ENCODE results near the gene TAP1.
A peak's percentile ranks its signal among the peaks of the same experiment; 100 is the strongest.

TAP1 gene

DNA sequence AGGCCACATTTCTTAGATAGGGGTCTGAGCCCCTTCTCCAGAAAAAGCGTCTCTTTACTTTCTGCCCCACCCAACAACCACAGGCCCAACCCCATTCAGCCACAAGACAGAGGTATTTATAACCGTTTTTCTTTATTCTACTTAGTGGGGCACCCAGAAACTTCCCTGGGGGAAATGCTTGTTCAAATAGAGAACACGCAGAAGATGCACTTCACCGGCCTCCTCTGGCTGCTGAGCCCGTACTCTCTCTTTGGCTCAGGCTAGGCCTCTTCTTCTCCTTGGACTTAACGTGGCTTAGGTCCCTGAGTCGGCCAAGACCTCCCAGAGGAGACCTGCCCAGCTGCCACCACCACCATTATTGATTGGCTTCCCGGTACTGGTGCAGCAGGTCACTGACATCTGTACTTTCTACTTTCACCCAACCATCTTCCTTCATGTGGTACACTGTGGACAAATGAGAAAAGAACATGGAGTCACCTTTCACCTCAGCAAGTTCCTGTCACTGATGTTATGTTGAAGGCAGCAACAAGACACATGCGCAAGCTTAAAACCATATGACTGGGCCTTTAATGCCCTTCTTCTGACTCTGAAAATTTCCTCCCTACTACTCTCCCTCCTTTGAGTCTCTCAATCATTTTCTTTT is 12.8 kb downstream of the TAP1 start:
- DNase-seq: no peak
- TF ChIP-seq POLR2A (IDR thresholded peaks at IDR 0.05; ENCODE audit: low read length): no peak

DNA sequence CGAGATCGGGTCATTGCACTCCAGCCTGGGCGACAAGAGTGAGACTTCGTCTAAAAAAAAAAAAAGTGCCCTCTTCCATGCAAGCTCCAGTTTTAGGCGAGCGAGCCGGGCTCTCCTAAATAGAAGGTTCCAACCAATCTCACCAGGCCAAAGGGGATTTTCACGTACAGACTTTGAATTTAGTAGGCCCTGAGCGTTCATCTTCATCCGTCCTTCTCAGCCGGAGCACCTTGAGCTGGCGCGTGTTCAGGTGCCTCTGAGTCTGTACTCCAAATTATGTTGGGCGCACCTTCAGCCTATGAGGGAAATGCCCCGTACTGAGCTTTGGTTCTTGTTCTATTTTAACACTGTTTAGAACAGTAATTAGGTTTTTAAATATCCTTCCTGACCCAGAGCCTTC is 14.1 kb downstream of the TAP1 start:
- DNase-seq: no peak
- no peak for TF ChIP-seq GATA1 (IDR thresholded peaks at IDR 0.05; ENCODE audit: low read depth, low read length)
- TF ChIP-seq POLR2A (IDR thresholded peaks at IDR 0.05; ENCODE audit: low read length): no peak

- DNase-seq: peak; percentile 92 to 97
- TF ChIP-seq POLR2A (IDR thresholded peaks at IDR 0.05; ENCODE audit: low read length) (peak; percentile 22), GATA1 (IDR thresholded peaks at IDR 0.05; ENCODE audit: low read depth, low read length) (no peak)
Measured at GRCh38 chr6:32838114-32838958, 15.2 kb downstream of the TAP1 start, which contains the start of gene TAP2. Gene TAP2 (minus strand): TSS chr6:32838739. CDS start chr6:32838233, 506 bp downstream.

DNA sequence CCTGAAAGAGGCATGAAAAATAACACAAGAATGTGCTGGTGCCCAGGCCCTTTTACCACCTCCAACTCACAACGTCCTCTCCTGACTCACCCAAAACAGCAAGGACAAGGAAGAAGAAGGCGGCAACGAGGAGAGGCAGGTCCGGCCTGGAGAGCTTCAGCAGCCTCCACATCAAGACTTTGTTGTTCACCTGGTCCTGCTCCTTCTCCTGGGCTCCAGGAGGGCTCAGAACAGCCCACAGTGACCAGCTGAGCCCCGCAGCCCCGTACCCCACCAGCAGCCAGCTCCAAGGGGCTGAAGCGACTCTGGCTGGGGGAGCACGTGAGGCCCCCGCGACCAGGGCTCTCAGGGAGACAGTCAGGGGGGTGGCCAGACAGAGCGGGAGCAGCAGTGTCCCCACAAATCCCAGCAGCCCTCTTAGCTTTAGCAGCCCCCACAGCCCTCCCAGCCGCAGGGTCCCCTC is 15.8 kb downstream of the TAP1 start:
- TF ChIP-seq POLR2A (IDR thresholded peaks at IDR 0.05; ENCODE audit: low read length) (no peak), GATA1 (IDR thresholded peaks at IDR 0.05; ENCODE audit: low read depth, low read length) (no peak)
- DNase-seq: no peak

DNA sequence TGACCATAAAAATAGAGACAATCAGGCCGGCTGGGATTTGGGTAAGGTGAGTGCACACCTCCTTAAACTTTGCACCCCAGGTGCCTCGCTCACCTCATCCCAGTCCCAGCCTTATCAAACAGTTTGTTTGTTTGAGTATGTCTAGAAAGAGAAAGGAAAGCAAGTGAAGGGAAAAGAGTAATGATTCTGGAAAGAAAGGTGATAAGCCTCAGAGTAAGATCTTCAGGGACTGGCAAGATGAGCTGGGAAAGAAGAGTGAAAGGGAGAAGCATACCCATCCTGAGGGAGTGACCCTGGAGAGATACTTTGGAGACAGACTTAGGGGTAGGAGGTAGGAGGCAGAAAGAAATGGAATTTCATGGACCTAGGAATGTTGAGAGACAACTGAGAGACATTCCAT is 16.6 kb downstream of the TAP1 start:
- no peak for DNase-seq
- TF ChIP-seq POLR2A (IDR thresholded peaks at IDR 0.05; ENCODE audit: low read length): no peak
- no peak for TF ChIP-seq GATA1 (IDR thresholded peaks at IDR 0.05; ENCODE audit: low read depth, low read length)

GRCh38 chr6:32835167-32835893 is 18.2 kb downstream of the TAP1 start:
- no peak for DNase-seq
- no peak for TF ChIP-seq GATA1 (IDR thresholded peaks at IDR 0.05; ENCODE audit: low read depth, low read length)
- no peak for TF ChIP-seq POLR2A (IDR thresholded peaks at IDR 0.05; ENCODE audit: low read length)

DNA sequence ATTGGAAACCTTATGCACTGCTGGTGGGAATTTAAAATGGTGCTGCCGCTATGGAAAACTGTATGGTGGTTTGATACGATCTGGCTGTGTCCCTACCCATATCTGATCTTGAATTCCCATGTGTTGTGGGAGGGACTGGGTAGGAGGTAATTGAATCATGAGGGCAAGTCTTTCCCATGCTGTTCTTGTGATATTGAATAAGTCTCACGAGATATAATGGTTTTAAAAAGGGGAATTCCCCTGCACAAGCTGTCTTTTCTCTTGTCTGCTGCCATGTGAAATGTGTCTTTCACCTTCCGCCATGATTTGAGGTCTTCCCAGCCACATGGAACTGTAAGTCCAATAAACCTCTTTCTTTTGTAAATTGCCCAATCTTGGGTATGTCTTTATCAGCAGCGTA is 19.8 kb downstream of the TAP1 start:
- TF ChIP-seq GATA1 (IDR thresholded peaks at IDR 0.05; ENCODE audit: low read depth, low read length) (no peak), POLR2A (IDR thresholded peaks at IDR 0.05; ENCODE audit: low read length) (no peak)
- DNase-seq: no peak

DNA sequence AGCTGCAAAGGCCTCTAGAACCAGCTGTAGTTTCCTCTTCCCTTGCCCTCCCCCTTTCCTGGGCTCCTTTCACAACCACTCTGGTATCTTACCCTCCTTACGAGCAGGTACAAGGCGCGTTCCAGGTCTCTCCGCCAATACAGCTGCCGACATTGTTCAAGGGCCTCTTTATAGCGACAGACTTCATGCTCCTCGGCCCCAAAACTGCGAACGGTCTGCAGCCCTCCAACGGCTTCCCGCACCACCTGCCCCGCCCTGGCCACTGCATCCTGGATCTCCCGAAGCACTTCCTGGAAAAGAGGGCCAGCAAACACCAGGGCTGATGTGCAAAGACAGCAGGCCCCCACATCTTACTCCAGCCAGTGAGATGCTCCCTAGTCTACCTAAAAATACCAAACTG is 21.0 kb downstream of the TAP1 start:
- TF ChIP-seq GATA1 (IDR thresholded peaks at IDR 0.05; ENCODE audit: low read depth, low read length): no peak
- DNase-seq: no peak

GRCh38 chr6:32830936-32831335 is 22.6 kb downstream of the TAP1 start:
- DNase-seq: no peak

DNA sequence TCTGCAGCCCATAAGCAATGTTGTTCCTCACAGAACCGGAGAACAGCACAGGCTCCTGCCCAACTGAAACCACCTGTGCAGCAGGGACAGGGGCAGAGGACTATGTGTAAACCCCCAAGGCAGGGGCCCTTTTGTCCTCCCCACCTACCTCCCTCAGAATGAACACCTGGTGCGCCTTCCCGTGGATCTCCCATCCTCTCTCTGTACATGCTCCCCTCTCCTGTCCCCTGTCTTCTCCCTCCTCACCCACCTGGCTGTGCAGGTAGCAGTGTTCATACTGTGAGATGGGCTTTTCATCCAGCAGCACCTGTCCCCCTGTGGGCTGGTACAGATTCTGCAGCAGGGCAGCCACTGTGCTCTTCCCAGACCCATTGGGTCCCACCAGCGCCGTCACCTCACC is 23.5 kb downstream of the TAP1 start:
- no peak for DNase-seq
- TF ChIP-seq POLR2A (IDR thresholded peaks at IDR 0.05; ENCODE audit: low read length): no peak
- TF ChIP-seq GATA1 (IDR thresholded peaks at IDR 0.05; ENCODE audit: low read depth, low read length): no peak

More at GRCh38 chr6:32830936-32831335, 22.6 kb downstream of the TAP1 start:
- TF ChIP-seq POLR2A (IDR thresholded peaks at IDR 0.05; ENCODE audit: low read length): no peak
- TF ChIP-seq GATA1 (IDR thresholded peaks at IDR 0.05; ENCODE audit: low read depth, low read length): no peak

DNA sequence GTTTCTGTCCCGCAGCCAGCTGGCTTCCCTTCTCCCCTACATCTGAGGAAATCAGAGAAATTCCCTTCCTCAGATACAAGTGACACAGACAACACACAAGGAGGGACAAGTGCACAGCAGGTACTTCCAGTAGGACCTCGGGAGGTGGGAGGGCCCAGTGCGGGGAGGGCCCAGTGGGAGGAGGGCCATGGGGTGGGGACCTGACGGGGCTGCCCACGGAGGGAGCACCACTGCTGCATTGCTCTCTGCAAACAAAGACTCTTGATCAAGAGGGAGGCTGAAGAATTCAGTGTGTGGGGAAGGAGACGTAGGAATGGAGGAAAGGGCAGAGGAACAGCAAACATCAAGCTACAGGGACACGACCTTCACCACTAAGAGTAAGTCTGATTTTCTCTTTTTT is 24.0 kb downstream of the TAP1 start:
- DNase-seq: no peak
- TF ChIP-seq GATA1 (IDR thresholded peaks at IDR 0.05; ENCODE audit: low read depth, low read length): no peak

- TF ChIP-seq POLR2A (IDR thresholded peaks at IDR 0.05; ENCODE audit: low read length) (no peak), GATA1 (IDR thresholded peaks at IDR 0.05; ENCODE audit: low read depth, low read length) (no peak)
- DNase-seq: no peak
Measured at GRCh38 chr6:32827025-32827424, 26.5 kb downstream of the TAP1 start.

DNA sequence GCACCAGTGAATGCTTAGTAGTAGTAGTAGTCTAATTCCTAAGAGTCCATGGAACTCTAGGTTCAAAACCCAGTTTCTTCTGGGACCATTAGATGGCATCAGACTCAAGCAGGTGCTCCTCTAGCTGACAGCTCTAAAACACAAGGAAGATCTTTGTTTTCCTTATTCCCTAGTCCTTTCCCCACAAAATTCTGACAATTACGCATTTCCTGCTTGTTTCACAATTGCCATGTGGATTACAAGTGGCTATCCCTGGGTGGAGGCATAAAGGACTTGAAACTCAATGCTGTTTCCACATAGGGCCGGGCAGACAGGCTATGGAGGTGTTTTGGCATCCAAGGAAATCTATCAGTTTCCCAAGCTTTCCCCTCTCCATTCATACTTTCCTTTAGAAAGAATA is 27.5 kb downstream of the TAP1 start:
- TF ChIP-seq POLR2A (IDR thresholded peaks at IDR 0.05; ENCODE audit: low read length) (no peak), GATA1 (IDR thresholded peaks at IDR 0.05; ENCODE audit: low read depth, low read length) (no peak)
- peak; percentile 5 to 29 for DNase-seq

DNA sequence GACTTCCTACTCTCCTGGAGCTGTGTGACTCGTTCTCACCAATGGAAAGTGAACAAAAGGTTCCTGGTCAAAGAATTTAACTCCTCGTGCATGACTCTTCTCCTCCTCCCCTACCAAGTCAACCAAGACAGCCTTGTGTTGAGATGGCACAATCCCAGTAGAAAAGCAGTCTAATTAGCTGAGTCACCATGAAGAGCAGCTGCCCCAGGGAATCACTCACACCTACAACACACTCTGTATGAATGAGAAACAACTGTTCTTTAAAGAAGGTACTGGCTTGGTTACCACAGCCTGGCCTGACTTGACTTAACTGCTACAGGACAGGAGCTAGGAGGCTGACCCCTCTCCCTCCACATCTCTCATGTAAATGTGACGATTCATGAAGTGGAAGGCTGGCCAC is 33.8 kb downstream of the TAP1 start:
- peak in 1 of 2 experiments; percentile 18 for DNase-seq
- no peak for TF ChIP-seq POLR2A (IDR thresholded peaks at IDR 0.05; ENCODE audit: low read length)
- no peak for TF ChIP-seq GATA1 (IDR thresholded peaks at IDR 0.05; ENCODE audit: low read depth, low read length)

Data from erythroblast (primary cell).